CD4-positive, alpha-beta T cell (primary cell): ENCODE data around the gene KRTAP5-4. TPM values are rescaled to one million over a fixed set of nuclear protein-coding genes. Genes with fewer than 3 reads are reported as not detected.

ENCODE experiments used
- ATAC-seq: fragments of 200-7000 bp; cut with Tn5 transposase; one replicate; pipeline ENCODE4 v1.10.0; 2022; ENCODE audit warnings: mild to moderate bottlenecking; ENCODE audit not compliant: poor library complexity
- CTCF ChIA-PET: fragments of 350-600 bp; sonication (Branson Sonifier 250); formaldehyde crosslinking; loops from one replicate; lab custom pipeline; 2021; ENCODE audit warnings: antibody characterized with exemption, inconsistent platforms; lab: Charles Lee
- POLR2A ChIA-PET: fragments of 350-600 bp; sonication (Branson Sonifier 250); formaldehyde crosslinking; loops from one replicate; lab custom pipeline; 2021; ENCODE audit warnings: antibody characterized with exemption, inconsistent platforms; lab: Charles Lee
- DNase-seq, 14 experiments: peaks; one replicate each; pipeline ENCODE4 v3.0.0-alpha.2; 2013 to 2020; ENCODE audit warnings: mixed read lengths in 2 of 14
- H3K27ac ChIP-seq, 2 donors: one replicate each; pipeline versions ENCODE4 v1.5.1 to v1.7.0; 2013; ENCODE audit warnings: low read length in 2 of 2, low read depth in 1 of 2, mild to moderate bottlenecking in 1 of 2
- H3K27me3 ChIP-seq, 2 experiments: 1 replicate in 1 of 2; 2 replicates in 1 of 2; pipeline versions ENCODE4 v1.6.1 to v1.7.0; 2013; ENCODE audit warnings: low read length in 2 of 2, control low read depth in 1 of 2, mild to moderate bottlenecking in 1 of 2, moderate library complexity in 1 of 2; ENCODE audit not compliant: insufficient read depth in 2 of 2, control insufficient read depth in 1 of 2
- H3K36me3 ChIP-seq: one replicate; pipeline ENCODE4 v1.6.1; 2013; ENCODE audit warnings: low read length, control low read depth; ENCODE audit not compliant: insufficient read depth
- H3K4me1 ChIP-seq: one replicate; pipeline ENCODE4 v1.6.1; 2013; ENCODE audit warnings: low read length, control low read depth; ENCODE audit not compliant: insufficient read depth
- H3K4me3 ChIP-seq: one replicate; pipeline ENCODE4 v1.5.1; 2013; ENCODE audit warnings: mild to moderate bottlenecking, low read length, moderate library complexity
- H3K9me3 ChIP-seq, 2 experiments: 1 replicate in 1 of 2; 2 replicates in 1 of 2; pipeline versions ENCODE4 v1.6.1 to v1.7.0; 2013; ENCODE audit warnings: low read length in 2 of 2, mild to moderate bottlenecking in 2 of 2, control low read depth in 1 of 2, moderate library complexity in 1 of 2; ENCODE audit not compliant: control insufficient read depth in 1 of 2, insufficient read depth in 1 of 2
- H3K27ac Mint-ChIP-seq: one replicate; pipeline ENCODE4 v1.8.0; 2020; ENCODE audit warnings: mixed read lengths
- H3K27me3 Mint-ChIP-seq: one replicate; pipeline ENCODE4 v1.8.0; 2021; ENCODE audit warnings: mixed read lengths
- H3K36me3 Mint-ChIP-seq: one replicate; pipeline ENCODE4 v1.8.0; 2021; ENCODE audit warnings: low read depth, mixed read lengths
- H3K4me1 Mint-ChIP-seq: one replicate; pipeline ENCODE4 v1.8.0; 2021; ENCODE audit warnings: low read depth, mixed read lengths
- H3K4me3 Mint-ChIP-seq: one replicate; pipeline ENCODE4 v1.8.0; 2020; ENCODE audit warnings: mild to moderate bottlenecking, mixed read lengths
- H3K9me3 Mint-ChIP-seq: one replicate; pipeline ENCODE4 v1.8.0; 2020; ENCODE audit warnings: mixed read lengths
- CTCF ChIP-seq: fragments of 200-600 bp; IDR thresholded peaks from one replicate; pipeline ENCODE4 v1.8.0; 2022; ENCODE audit warnings: antibody characterized with exemption, mild to moderate bottlenecking
- intact Hi-C, 2 experiments: fragments of 100-400 bp; cut with DNase I in 1 of 2; cut with micrococcal nuclease in 1 of 2; formaldehyde crosslinking; loops; one replicate each; pipeline versions ENCODE4 v1.15.1 to v1.9.0; 2023 to 2025; cut with DNase I, micrococcal nuclease
- total RNA-seq, 174 experiments: library from RNA in 2 of 174; stranded (reverse) in 2 of 174; gene quantifications; one replicate each; pipeline ENCODE4 v1.2.3 and lab custom pipeline; 2021 to 2026

KRTAP5-4 gene
- total RNA-seq, 2 experiments from 2014 or later, result not detected

GRCh38 chr11:1636291-1636950 lies 14.5 kb upstream of the KRTAP5-4 start:
- Mint-ChIP-seq H3K27me3 (peaks cover 41% of the 10 kb centered on the region), H3K4me1 (peaks cover 6% of the 10 kb centered on the region), H3K9me3 (no peaks in the 10 kb centered on the region), H3K4me3 (no peak overlapping the region), H3K36me3 (no peaks in the 10 kb centered on the region), H3K27ac (no peak overlapping the region)
- ATAC-seq, result no peak
- Histone ChIP-seq H3K27me3 (peaks cover 5 to 8% of the 10 kb centered on the region in 2 experiments), H3K36me3 (no peaks in the 10 kb centered on the region), H3K4me1 (peaks cover 6% of the 10 kb centered on the region), H3K4me3 (no peak overlapping the region), H3K27ac (no peak overlapping the region), H3K9me3 (peaks cover 0 to 6% of the 10 kb centered on the region in 2 experiments)
- no peak for DNase-seq
- no peak for TF ChIP-seq CTCF
- ChIA-PET CTCF (no interaction called here), POLR2A (no interaction called here)
- intact Hi-C loops, result no loop called here

- Histone ChIP-seq H3K27ac (no peak overlapping the region), H3K36me3 (no peaks in the 10 kb centered on the region), H3K9me3 (no peaks in the 10 kb centered on the region), H3K4me3 (no peak overlapping the region), H3K27me3 (peaks cover 12 to 17% of the 10 kb centered on the region in 2 experiments), H3K4me1 (peaks cover 5% of the 10 kb centered on the region)
- peaks cover 46% of the 10 kb centered on the region for H3K27me3 Mint-ChIP-seq
- no peak overlapping the region for H3K4me3 Mint-ChIP-seq
- ChIA-PET CTCF (no interaction called here), POLR2A (no interaction called here)
- peaks cover 9% of the 10 kb centered on the region for H3K4me1 Mint-ChIP-seq
- ATAC-seq (no peak), DNase-seq (no peak)
- H3K9me3 Mint-ChIP-seq, result no peaks in the 10 kb centered on the region
- TF ChIP-seq CTCF, result no peak
- no peak overlapping the region for H3K27ac Mint-ChIP-seq
- no peaks in the 10 kb centered on the region for H3K36me3 Mint-ChIP-seq
- intact Hi-C loops, result no loop called here
These were observed 11.9 kb upstream of the KRTAP5-4 start for GRCh38 chr11:1633864-1634263.

GRCh38 chr11:1632053-1632714 lies 10.2 kb upstream of the KRTAP5-4 start:
- ChIA-PET CTCF (interaction anchor here (2.1 kb wide), 1 partner anchor 20 kb away, joined by 5 read pairs; no protein-coding TSS in a partner anchor), POLR2A (no interaction called here)
- no peak overlapping the region for H3K27ac ChIP-seq
- intact Hi-C loops, result no loop called here
- Mint-ChIP-seq H3K27me3 (peaks cover 50% of the 10 kb centered on the region), H3K27ac (no peak overlapping the region), H3K4me3 (no peak overlapping the region), H3K4me1 (peaks cover 10% of the 10 kb centered on the region), H3K9me3 (no peaks in the 10 kb centered on the region), H3K36me3 (no peaks in the 10 kb centered on the region)
- no peaks in the 10 kb centered on the region for H3K9me3 ChIP-seq
- peaks cover 12 to 17% of the 10 kb centered on the region in 2 experiments for H3K27me3 ChIP-seq
- no peak for ATAC-seq
- H3K4me3 ChIP-seq, result no peak overlapping the region
- no peak for DNase-seq
- no peaks in the 10 kb centered on the region for H3K36me3 ChIP-seq
- TF ChIP-seq CTCF, result no peak
- H3K4me1 ChIP-seq, result peaks cover 10% of the 10 kb centered on the region
